GM23248 (cell line): ENCODE measurements around the gene TRA2A.

ENCODE experiments used
- EZH2 ChIP-seq: fragments of 200-600 bp; sonication (generic); IDR thresholded peaks from 2 replicates; pipeline ENCODE4 v1.6.1; 2018; ENCODE audit warnings: antibody characterized with exemption, mild to moderate bottlenecking; ENCODE audit not compliant: insufficient read depth, poor library complexity, severe bottlenecking
- EZH2phosphoT487 ChIP-seq: fragments of 200-600 bp; sonication (generic); IDR thresholded peaks from 2 replicates; pipeline ENCODE4 v1.6.1; 2018; ENCODE audit warnings: antibody characterized with exemption, moderate library complexity, mild to moderate bottlenecking, low read depth; ENCODE audit not compliant: insufficient read depth

DNA sequence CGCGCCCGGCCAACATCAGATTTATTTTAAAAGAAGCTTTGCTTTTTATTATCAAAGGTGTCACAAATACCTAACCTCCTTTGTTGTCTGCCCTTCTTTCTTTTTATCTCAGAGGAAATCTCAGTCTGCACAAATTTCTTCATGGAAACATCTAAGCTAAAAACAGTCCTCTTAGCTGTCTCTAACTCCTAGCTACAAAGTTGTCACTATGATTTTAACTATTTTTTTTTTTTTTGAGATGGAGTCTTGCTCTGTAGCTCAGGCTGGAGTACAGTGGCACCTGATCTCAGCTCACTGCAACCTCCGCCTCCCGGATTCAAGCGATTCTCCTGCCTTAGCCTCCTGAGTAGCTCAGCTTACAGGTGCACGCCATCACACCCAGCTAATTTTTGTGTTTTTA lies 7.3 kb downstream of the TRA2A start:
- no peak for TF ChIP-seq EZH2phosphoT487
- no peak for TF ChIP-seq EZH2
